Measurements from ENCODE around the gene SRSF11.

GRCh38 chr1:70208292-70208691, 12.9 kb upstream of the SRSF11 start:
- TF ChIP-seq FOXM1 (IDR thresholded peaks at IDR 0.05; ENCODE audit: borderline replicate concordance) (no peak), FOXA1 (IDR thresholded peaks at IDR 0.05) (no peak), SP1 (IDR thresholded peaks at IDR 0.05) (no peak), SUZ12 (IDR thresholded peaks at IDR 0.05) (no peak), NFRKB (IDR thresholded peaks at IDR 0.05) (no peak), ARNT (IDR thresholded peaks at IDR 0.05) (no peak), CTBP1 (IDR thresholded peaks at IDR 0.05; ENCODE audit: borderline replicate concordance) (no peak), HDGF (IDR thresholded peaks at IDR 0.05; ENCODE audit: borderline replicate concordance) (no peak)
